Erythroblast (primary cell): ENCODE measurements around the gene CTNNA3.

Experiments
- GATA1 ChIP-seq: IDR thresholded peaks from 2 replicates; pipeline ENCODE4 v1.6.1; 2011; ENCODE audit warnings: low read depth, mild to moderate bottlenecking, control low read depth, low read length, moderate library complexity
- POLR2A ChIP-seq: IDR thresholded peaks from 2 replicates; pipeline ENCODE4 v1.6.1; 2011; ENCODE audit warnings: mild to moderate bottlenecking, low read length

DNA sequence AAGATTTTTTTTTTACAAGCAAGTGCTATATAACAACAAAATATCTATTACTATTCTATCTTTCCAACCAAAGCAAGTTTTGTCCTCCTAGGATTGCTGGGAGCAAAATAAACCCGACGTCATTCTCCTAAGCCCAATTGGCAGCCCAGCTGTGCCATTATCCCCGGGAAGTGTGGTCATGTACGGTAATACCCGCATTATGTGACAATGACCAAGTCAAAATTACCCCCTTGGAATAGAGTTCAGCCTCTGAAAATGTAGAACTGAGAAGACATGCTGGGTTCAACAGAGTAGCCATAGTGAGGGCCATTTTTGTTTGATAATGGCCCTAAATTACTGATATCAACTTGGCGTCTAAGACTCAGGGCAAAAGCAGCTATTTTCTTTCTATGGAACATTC, 554.7 kb downstream of the CTNNA3 start:
- TF ChIP-seq POLR2A (no peak), GATA1 (no peak)
